GM12878 (cell line): ENCODE measurements around the gene GLRX5. TPM values are rescaled to one million over a fixed set of nuclear protein-coding genes. Genes with fewer than 3 reads are reported as not detected.

Experiments used
- BHLHE40 ChIP-seq, 2 experiments: fragments of 450-650 bp in 1 of 2; IDR thresholded peaks; 2 replicates each; pipeline ENCODE4 v1.6.1; 2011 to 2017; ENCODE audit warnings: low read depth in 2 of 2, borderline replicate concordance in 1 of 2, improper control_type of control experiment in 1 of 2, low read length in 1 of 2, mild to moderate bottlenecking in 1 of 2
- CEBPB ChIP-seq, 2 experiments: fragments of 150-350 bp in 1 of 2; IDR thresholded peaks; 2 replicates each; pipeline ENCODE4 v1.6.1; 2012 to 2014; ENCODE audit warnings: low read depth in 2 of 2, low read length in 2 of 2, borderline replicate concordance in 1 of 2, inconsistent platforms in 1 of 2
- FOXK2 ChIP-seq: fragments of 450-650 bp; IDR thresholded peaks from 2 replicates; pipeline ENCODE4 v1.6.1; 2017; ENCODE audit warnings: mild to moderate bottlenecking, moderate library complexity
- IKZF1 ChIP-seq: fragments of 450-650 bp; conservative IDR thresholded peaks from 2 replicates; pipeline ENCODE4 v1.6.1; 2017; ENCODE audit warnings: antibody characterized with exemption, mild to moderate bottlenecking
- JUND ChIP-seq: IDR thresholded peaks from 2 replicates; pipeline ENCODE4 v1.6.1; 2012; ENCODE audit warnings: low read depth, mild to moderate bottlenecking, low read length, improper control_type of control experiment, moderate library complexity
- KAT2A ChIP-seq: conservative IDR thresholded peaks from 2 replicates; pipeline ENCODE4 v1.6.1; 2011; ENCODE audit warnings: low read depth, low read length; ENCODE audit not compliant: control insufficient read depth
- MTA2 ChIP-seq: fragments of 450-650 bp; IDR thresholded peaks from 2 replicates; pipeline ENCODE4 v1.6.1; 2016; ENCODE audit warnings: low read depth, mild to moderate bottlenecking, moderate library complexity
- MTA3 ChIP-seq: IDR thresholded peaks from 2 replicates; pipeline ENCODE4 v1.6.1; 2012; ENCODE audit warnings: low read length, inconsistent platforms, borderline replicate concordance
- NBN ChIP-seq: fragments of 450-650 bp; IDR thresholded peaks from 2 replicates; pipeline ENCODE4 v1.6.1; 2016
- NFYB ChIP-seq: IDR thresholded peaks from 2 replicates; pipeline ENCODE4 v1.6.1; 2011; ENCODE audit warnings: low read depth, mild to moderate bottlenecking, low read length, improper control_type of control experiment, moderate library complexity; ENCODE audit not compliant: insufficient read depth
- NR2C1 ChIP-seq: fragments of 450-650 bp; IDR thresholded peaks from 2 replicates; pipeline ENCODE4 v1.6.1; 2017; ENCODE audit warnings: antibody characterized with exemption, mild to moderate bottlenecking, moderate library complexity
- NR2F1 ChIP-seq: fragments of 450-650 bp; conservative IDR thresholded peaks from 2 replicates; pipeline ENCODE4 v1.6.1; 2017; ENCODE audit warnings: mild to moderate bottlenecking
- POU2F2 ChIP-seq: IDR thresholded peaks from 3 replicates; pipeline ENCODE4 v1.6.1; 2011; ENCODE audit warnings: low read depth, mild to moderate bottlenecking, low read length, borderline replicate concordance
- RAD21 ChIP-seq: IDR thresholded peaks from 2 replicates; pipeline ENCODE4 v1.6.1; 2011; ENCODE audit warnings: mild to moderate bottlenecking, low read depth, low read length, moderate library complexity; ENCODE audit not compliant: insufficient read depth
- RUNX3 ChIP-seq: IDR thresholded peaks from 2 replicates; pipeline ENCODE4 v1.6.1; 2012; ENCODE audit warnings: low read length, inconsistent platforms
- SMAD1 ChIP-seq: fragments of 450-650 bp; IDR thresholded peaks from 2 replicates; pipeline ENCODE4 v1.6.1; 2018; ENCODE audit warnings: mild to moderate bottlenecking, low read depth; ENCODE audit not compliant: partially characterized antibody
- ZNF384 ChIP-seq: IDR thresholded peaks from 2 replicates; pipeline ENCODE4 v1.6.1; 2012; ENCODE audit warnings: low read depth, mild to moderate bottlenecking, low read length, improper control_type of control experiment, borderline replicate concordance
- polyA plus RNA-seq, 11 experiments: library from polyadenylated mRNA; depleted of rRNA in 4 of 11; unstranded in 6 of 11; stranded (reverse) in 5 of 11; fragments of >200 nt; fragmentation: Nextera tagmentation in 4 of 11; fragmentation: Illumina TruSeq in 1 of 11; extraction: Ambion mirVana in 4 of 11; extraction: Trizol in 1 of 11; gene quantifications; 1 replicate in 1 of 11; 2 replicates in 10 of 11; pipeline versions ENCODE4 v1.2.1 to v1.2.3, GENCODE V29; 2011 to 2016; ENCODE audit warnings: inconsistent platforms in 2 of 11, missing spikeins in 2 of 11, low read depth in 1 of 11
- total RNA-seq, 4 experiments: library from RNA; depleted of rRNA in 3 of 4; stranded (reverse); fragments of >200 nt in 3 of 4; fragmentation: Illumina TruSeq in 1 of 4; extraction: Trizol in 1 of 4; gene quantifications; 2 replicates each; pipeline versions ENCODE4 v1.2.1 to v1.2.3, GENCODE V29; 2013 to 2021
- TF ChIP-seq, protein P1 (sequence below): IDR thresholded peaks from 2 replicates; pipeline ENCODE4 v1.6.1; 2011; ENCODE audit warnings: low read depth, low read length, improper control_type of control experiment, borderline replicate concordance
- TF ChIP-seq, protein P2 (sequence below): fragments of 450-650 bp; formaldehyde crosslinking; IDR thresholded peaks from 2 replicates; pipeline ENCODE4 v1.5.0; 2022; ENCODE audit warnings: mild to moderate bottlenecking, missing genetic modification characterization
- TF ChIP-seq, protein P3 (sequence below): fragments of 450-650 bp; formaldehyde crosslinking; IDR thresholded peaks from 2 replicates; pipeline ENCODE4 v1.4.0; 2022; ENCODE audit warnings: mild to moderate bottlenecking, moderate library complexity
- TF ChIP-seq, protein P4 (sequence below): fragments of 450-650 bp; IDR thresholded peaks from 2 replicates; pipeline ENCODE4 v1.6.1; 2018; ENCODE audit warnings: mild to moderate bottlenecking, low read depth, moderate library complexity; ENCODE audit not compliant: partially characterized antibody

GLRX5 gene
- total and polyA plus RNA-seq, 10 of the 15 experiments (the other 5 are each of a cell fraction or from before 2014, with no cell fraction given): 12.8 to 139 (median 55.4) TPM

DNA sequence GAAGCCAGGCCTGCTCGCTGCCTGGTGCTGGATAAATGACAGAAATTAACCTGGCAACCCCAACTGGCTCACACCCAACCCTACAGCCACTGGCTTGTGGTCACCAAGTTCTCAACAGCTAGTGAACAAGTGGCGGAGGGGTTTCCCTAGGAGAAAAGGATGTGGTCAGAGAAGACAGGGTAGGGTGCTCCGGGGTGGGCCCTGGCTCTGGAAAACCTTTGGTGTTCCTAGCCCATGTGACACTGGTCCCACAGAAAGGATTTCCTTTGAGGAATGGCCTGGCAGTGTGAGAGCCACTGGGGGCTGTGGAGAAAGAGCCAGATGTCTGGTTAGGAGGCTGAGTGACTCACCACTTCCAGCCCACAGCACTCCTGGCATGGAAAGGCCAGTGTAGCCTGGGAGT is 27.1 kb upstream of the GLRX5 start (continued):
- TF ChIP-seq, protein P1, sequence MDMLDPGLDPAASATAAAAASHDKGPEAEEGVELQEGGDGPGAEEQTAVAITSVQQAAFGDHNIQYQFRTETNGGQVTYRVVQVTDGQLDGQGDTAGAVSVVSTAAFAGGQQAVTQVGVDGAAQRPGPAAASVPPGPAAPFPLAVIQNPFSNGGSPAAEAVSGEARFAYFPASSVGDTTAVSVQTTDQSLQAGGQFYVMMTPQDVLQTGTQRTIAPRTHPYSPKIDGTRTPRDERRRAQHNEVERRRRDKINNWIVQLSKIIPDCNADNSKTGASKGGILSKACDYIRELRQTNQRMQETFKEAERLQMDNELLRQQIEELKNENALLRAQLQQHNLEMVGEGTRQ: no peak
- TF ChIP-seq, protein P2, sequence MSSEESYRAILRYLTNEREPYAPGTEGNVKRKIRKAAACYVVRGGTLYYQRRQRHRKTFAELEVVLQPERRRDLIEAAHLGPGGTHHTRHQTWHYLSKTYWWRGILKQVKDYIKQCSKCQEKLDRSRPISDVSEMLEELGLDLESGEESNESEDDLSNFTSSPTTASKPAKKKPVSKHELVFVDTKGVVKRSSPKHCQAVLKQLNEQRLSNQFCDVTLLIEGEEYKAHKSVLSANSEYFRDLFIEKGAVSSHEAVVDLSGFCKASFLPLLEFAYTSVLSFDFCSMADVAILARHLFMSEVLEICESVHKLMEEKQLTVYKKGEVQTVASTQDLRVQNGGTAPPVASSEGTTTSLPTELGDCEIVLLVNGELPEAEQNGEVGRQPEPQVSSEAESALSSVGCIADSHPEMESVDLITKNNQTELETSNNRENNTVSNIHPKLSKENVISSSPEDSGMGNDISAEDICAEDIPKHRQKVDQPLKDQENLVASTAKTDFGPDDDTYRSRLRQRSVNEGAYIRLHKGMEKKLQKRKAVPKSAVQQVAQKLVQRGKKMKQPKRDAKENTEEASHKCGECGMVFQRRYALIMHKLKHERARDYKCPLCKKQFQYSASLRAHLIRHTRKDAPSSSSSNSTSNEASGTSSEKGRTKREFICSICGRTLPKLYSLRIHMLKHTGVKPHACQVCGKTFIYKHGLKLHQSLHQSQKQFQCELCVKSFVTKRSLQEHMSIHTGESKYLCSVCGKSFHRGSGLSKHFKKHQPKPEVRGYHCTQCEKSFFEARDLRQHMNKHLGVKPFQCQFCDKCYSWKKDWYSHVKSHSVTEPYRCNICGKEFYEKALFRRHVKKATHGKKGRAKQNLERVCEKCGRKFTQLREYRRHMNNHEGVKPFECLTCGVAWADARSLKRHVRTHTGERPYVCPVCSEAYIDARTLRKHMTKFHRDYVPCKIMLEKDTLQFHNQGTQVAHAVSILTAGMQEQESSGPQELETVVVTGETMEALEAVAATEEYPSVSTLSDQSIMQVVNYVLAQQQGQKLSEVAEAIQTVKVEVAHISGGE (CRISPR knock-in tag): no peak
- TF ChIP-seq NFYB (no peak), CEBPB (IDR thresholded peaks at IDR 0.05; ENCODE audit: borderline replicate concordance in 1 of 2, low read depth in 2 of 2, low read length in 2 of 2) (no peak), MTA3 (0 out of 2 replicates have a peak, but pooled peaks have one; percentile 38), POU2F2 (0 out of 3 replicates have a peak, but pooled peaks have one; percentile 12), NBN (peak; percentile 63; the same call in 1 of the 2 replicates), RAD21 (no peak), JUND (no peak), BHLHE40 (IDR thresholded peaks at IDR 0.05; ENCODE audit: borderline replicate concordance in 1 of 2, low read depth in 2 of 2, low read length in 1 of 2) (peak in 1 of 2 experiments; percentile 37; a peak in 2 of 4 replicates), IKZF1 (peak; percentile 96), FOXK2 (no peak), MTA2 (peak; percentile 58), KAT2A (no peak), RUNX3 (peak; percentile 92), NR2C1 (no peak), NR2F1 (peak; percentile 61), ZNF384 (no peak), SMAD1 (peak; percentile 75)
- TF ChIP-seq, protein P3, sequence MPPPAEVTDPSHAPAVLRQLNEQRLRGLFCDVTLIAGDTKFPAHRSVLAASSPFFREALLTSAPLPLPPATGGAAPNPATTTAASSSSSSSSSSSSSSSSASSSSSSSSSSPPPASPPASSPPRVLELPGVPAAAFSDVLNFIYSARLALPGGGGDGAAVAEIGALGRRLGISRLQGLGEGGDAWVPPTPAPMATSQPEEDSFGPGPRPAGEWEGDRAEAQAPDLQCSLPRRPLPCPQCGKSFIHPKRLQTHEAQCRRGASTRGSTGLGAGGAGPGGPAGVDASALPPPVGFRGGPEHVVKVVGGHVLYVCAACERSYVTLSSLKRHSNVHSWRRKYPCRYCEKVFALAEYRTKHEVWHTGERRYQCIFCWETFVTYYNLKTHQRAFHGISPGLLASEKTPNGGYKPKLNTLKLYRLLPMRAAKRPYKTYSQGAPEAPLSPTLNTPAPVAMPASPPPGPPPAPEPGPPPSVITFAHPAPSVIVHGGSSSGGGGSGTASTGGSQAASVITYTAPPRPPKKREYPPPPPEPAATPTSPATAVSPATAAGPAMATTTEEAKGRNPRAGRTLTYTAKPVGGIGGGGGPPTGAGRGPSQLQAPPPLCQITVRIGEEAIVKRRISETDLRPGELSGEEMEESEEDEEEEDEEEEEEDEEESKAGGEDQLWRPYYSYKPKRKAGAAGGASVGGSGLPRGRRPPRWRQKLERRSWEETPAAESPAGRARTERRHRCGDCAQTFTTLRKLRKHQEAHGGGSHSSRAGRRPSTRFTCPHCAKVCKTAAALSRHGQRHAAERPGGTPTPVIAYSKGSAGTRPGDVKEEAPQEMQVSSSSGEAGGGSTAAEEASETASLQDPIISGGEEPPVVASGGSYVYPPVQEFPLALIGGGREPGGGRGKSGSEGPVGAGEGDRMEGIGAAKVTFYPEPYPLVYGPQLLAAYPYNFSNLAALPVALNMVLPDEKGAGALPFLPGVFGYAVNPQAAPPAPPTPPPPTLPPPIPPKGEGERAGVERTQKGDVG (CRISPR knock-in tag): no peak
- TF ChIP-seq, protein P4, sequence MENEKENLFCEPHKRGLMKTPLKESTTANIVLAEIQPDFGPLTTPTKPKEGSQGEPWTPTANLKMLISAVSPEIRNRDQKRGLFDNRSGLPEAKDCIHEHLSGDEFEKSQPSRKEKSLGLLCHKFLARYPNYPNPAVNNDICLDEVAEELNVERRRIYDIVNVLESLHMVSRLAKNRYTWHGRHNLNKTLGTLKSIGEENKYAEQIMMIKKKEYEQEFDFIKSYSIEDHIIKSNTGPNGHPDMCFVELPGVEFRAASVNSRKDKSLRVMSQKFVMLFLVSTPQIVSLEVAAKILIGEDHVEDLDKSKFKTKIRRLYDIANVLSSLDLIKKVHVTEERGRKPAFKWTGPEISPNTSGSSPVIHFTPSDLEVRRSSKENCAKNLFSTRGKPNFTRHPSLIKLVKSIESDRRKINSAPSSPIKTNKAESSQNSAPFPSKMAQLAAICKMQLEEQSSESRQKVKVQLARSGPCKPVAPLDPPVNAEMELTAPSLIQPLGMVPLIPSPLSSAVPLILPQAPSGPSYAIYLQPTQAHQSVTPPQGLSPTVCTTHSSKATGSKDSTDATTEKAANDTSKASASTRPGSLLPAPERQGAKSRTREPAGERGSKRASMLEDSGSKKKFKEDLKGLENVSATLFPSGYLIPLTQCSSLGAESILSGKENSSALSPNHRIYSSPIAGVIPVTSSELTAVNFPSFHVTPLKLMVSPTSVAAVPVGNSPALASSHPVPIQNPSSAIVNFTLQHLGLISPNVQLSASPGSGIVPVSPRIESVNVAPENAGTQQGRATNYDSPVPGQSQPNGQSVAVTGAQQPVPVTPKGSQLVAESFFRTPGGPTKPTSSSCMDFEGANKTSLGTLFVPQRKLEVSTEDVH: no peak
